Lower leg skin (tissue), 3 donors: ENCODE results near the gene PLAC8L1.

Source experiments
- POLR2A ChIP-seq, 2 donors: fragments of 450-650 bp; IDR thresholded peaks; one replicate each; pipeline ENCODE4 v1.6.1; 2016 to 2017; ENCODE audit warnings: antibody characterized with exemption in 2 of 2, mild to moderate bottlenecking in 1 of 2, moderate library complexity in 1 of 2
- TF ChIP-seq, protein P1 (sequence below), 3 donors: fragments of 450-650 bp; IDR thresholded peaks; one replicate each; pipeline ENCODE4 v1.5.1; 2016; ENCODE audit warnings: antibody characterized with exemption in 3 of 3, mild to moderate bottlenecking in 3 of 3, moderate library complexity in 2 of 3

DNA sequence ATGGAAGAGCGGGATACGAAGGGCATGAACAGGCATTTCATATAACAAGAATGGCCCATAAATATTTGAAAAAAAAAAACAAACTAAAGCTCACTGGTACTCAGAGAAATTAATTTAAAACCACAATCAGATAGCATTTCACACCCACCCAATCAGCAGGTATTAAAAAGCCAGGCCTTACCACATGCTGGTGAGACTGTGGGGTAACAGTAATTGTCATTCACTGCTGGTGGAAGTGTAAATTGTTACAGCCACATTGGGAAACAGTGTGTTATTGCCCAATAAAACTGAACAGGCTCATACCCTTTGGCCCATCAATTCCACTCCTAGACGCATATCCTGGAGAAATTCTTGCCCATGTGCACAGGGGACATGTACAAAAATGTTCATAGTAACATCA lies 66.0 kb downstream of the PLAC8L1 start:
- TF ChIP-seq, protein P1, sequence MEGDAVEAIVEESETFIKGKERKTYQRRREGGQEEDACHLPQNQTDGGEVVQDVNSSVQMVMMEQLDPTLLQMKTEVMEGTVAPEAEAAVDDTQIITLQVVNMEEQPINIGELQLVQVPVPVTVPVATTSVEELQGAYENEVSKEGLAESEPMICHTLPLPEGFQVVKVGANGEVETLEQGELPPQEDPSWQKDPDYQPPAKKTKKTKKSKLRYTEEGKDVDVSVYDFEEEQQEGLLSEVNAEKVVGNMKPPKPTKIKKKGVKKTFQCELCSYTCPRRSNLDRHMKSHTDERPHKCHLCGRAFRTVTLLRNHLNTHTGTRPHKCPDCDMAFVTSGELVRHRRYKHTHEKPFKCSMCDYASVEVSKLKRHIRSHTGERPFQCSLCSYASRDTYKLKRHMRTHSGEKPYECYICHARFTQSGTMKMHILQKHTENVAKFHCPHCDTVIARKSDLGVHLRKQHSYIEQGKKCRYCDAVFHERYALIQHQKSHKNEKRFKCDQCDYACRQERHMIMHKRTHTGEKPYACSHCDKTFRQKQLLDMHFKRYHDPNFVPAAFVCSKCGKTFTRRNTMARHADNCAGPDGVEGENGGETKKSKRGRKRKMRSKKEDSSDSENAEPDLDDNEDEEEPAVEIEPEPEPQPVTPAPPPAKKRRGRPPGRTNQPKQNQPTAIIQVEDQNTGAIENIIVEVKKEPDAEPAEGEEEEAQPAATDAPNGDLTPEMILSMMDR (IDR thresholded peaks at IDR 0.05) = no peak
- TF ChIP-seq POLR2A (IDR thresholded peaks at IDR 0.05) = no peak
